Measurements from ENCODE around the gene MDM2. TPM values are rescaled to one million over a fixed set of nuclear protein-coding genes. Genes with fewer than 3 reads are reported as not detected.

MDM2 gene
- total and polyA plus RNA-seq, 10 of the 15 experiments (the other 5 are each of a cell fraction or from before 2014, with no cell fraction given): 48.2 to 174 (median 85.0) TPM

DNA sequence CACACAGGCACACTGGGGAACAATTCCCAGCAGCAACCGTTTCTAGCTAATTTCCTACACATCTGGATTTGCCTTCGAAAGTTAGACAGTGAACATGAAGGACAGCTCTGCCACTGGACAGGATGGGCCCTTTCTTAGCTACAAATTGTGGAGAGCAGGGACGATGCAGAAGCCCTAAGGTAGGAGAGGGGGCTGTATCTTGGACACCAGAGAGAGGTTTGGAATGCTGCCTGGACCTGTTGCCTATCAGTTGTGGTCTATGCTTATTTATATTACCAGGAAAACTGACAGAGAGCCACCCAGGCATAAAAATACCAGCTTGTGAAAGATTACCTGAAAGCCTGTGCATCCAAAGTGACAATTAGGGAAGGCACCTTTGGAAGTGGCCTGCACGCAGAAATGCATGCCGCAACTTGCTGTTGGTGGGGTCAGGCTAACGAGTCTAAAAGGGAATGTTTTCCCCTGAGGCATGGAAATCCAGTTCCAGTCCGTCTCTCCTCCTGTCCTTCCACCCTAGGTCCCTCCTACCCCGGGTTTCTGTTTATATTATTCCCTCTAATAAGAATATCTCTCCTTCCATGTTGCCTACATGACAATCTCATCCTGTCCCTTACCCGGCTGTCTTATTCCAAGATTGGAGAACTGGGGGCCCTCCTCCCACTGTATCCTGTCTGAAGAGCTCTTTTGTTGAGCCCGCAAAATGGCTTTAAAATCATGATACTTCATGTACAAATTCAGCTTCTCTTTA is 60.2 kb downstream of the MDM2 start (continued):
- TF ChIP-seq, protein P1, sequence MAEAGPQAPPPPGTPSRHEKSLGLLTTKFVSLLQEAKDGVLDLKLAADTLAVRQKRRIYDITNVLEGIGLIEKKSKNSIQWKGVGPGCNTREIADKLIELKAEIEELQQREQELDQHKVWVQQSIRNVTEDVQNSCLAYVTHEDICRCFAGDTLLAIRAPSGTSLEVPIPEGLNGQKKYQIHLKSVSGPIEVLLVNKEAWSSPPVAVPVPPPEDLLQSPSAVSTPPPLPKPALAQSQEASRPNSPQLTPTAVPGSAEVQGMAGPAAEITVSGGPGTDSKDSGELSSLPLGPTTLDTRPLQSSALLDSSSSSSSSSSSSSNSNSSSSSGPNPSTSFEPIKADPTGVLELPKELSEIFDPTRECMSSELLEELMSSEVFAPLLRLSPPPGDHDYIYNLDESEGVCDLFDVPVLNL (IDR thresholded peaks at IDR 0.05; ENCODE audit: low read depth, low read length): no peak
- TF ChIP-seq TCF7 (IDR thresholded peaks at IDR 0.05; ENCODE audit: borderline replicate concordance): no peak
- TF ChIP-seq, protein P2, sequence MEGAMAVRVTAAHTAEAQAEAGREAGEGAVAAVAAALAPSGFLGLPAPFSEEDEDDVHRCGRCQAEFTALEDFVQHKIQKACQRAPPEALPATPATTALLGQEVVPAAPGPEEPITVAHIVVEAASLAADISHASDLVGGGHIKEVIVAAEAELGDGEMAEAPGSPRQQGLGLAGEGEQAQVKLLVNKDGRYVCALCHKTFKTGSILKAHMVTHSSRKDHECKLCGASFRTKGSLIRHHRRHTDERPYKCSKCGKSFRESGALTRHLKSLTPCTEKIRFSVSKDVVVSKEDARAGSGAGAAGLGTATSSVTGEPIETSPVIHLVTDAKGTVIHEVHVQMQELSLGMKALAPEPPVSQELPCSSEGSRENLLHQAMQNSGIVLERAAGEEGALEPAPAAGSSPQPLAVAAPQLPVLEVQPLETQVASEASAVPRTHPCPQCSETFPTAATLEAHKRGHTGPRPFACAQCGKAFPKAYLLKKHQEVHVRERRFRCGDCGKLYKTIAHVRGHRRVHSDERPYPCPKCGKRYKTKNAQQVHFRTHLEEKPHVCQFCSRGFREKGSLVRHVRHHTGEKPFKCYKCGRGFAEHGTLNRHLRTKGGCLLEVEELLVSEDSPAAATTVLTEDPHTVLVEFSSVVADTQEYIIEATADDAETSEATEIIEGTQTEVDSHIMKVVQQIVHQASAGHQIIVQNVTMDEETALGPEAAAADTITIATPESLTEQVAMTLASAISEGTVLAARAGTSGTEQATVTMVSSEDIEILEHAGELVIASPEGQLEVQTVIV (IDR thresholded peaks at IDR 0.05; ENCODE audit: borderline replicate concordance, partially characterized antibody): no peak
- TF ChIP-seq, protein P3, sequence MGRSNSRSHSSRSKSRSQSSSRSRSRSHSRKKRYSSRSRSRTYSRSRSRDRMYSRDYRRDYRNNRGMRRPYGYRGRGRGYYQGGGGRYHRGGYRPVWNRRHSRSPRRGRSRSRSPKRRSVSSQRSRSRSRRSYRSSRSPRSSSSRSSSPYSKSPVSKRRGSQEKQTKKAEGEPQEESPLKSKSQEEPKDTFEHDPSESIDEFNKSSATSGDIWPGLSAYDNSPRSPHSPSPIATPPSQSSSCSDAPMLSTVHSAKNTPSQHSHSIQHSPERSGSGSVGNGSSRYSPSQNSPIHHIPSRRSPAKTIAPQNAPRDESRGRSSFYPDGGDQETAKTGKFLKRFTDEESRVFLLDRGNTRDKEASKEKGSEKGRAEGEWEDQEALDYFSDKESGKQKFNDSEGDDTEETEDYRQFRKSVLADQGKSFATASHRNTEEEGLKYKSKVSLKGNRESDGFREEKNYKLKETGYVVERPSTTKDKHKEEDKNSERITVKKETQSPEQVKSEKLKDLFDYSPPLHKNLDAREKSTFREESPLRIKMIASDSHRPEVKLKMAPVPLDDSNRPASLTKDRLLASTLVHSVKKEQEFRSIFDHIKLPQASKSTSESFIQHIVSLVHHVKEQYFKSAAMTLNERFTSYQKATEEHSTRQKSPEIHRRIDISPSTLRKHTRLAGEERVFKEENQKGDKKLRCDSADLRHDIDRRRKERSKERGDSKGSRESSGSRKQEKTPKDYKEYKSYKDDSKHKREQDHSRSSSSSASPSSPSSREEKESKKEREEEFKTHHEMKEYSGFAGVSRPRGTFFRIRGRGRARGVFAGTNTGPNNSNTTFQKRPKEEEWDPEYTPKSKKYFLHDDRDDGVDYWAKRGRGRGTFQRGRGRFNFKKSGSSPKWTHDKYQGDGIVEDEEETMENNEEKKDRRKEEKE (IDR thresholded peaks at IDR 0.05): no peak
- TF ChIP-seq, protein P4, sequence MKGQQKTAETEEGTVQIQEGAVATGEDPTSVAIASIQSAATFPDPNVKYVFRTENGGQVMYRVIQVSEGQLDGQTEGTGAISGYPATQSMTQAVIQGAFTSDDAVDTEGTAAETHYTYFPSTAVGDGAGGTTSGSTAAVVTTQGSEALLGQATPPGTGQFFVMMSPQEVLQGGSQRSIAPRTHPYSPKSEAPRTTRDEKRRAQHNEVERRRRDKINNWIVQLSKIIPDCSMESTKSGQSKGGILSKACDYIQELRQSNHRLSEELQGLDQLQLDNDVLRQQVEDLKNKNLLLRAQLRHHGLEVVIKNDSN (IDR thresholded peaks at IDR 0.05; ENCODE audit: borderline replicate concordance, extremely low read length, insufficient read depth, low read depth, low read length): no peak
- TF ChIP-seq TAF1 (IDR thresholded peaks at IDR 0.05; ENCODE audit: borderline replicate concordance, low read depth, low read length): no peak
- no peak for TF ChIP-seq EP300 (IDR thresholded peaks at IDR 0.05; ENCODE audit: borderline replicate concordance in 1 of 2, control insufficient read depth in 1 of 2, low read depth in 2 of 2, low read length in 2 of 2)
- TF ChIP-seq ZNF24 (IDR thresholded peaks at IDR 0.05): no peak
- TF ChIP-seq POLR2A (IDR thresholded peaks at IDR 0.05; ENCODE audit: low read depth, low read length): no peak

Measured in GM12878 (cell line).